ENCODE data around the gene DAD1.

GRCh38 chr14:22557846-22558220 lies 31.2 kb downstream of the DAD1 start:
- TF ChIP-seq GATA2 (IDR thresholded peaks at IDR 0.05; ENCODE audit: low read depth, low read length): no peak
- TF ChIP-seq GATA3 (IDR thresholded peaks at IDR 0.05; ENCODE audit: low read depth, low read length): no peak

Data from SH-SY5Y (cell line).